Tibial artery (tissue), 4 donors: ENCODE results near the gene WNK1.

Experiments
- DNase-seq, 2 donors: peaks; one replicate each; pipeline ENCODE4 v3.0.0-alpha.2; 2019
- H3K27ac ChIP-seq, 2 donors: fragments of 200-600 bp; sonication (generic) in 1 of 2; 1 replicate in 1 of 2; 2 replicates in 1 of 2; pipeline ENCODE4 v1.5.1; 2018 to 2019; ENCODE audit warnings: mild to moderate bottlenecking in 1 of 2
- H3K27me3 ChIP-seq, 2 donors: fragments of 200-600 bp; sonication (generic) in 1 of 2; one replicate each; pipeline versions ENCODE4 v1.5.1 to v1.6.0; 2016 to 2019
- H3K36me3 ChIP-seq, 3 donors: fragments of 200-600 bp; sonication (generic) in 2 of 3; one replicate each; pipeline ENCODE4 v1.5.1; 2016 to 2019; ENCODE audit warnings: mild to moderate bottlenecking in 2 of 3
- H3K4me1 ChIP-seq, 4 donors: fragments of 200-600 bp; sonication (generic) in 2 of 4; 1 replicate in 3 of 4; 2 replicates in 1 of 4; pipeline ENCODE4 v1.5.1; 2016 to 2019
- H3K4me3 ChIP-seq, 2 donors: fragments of 200-600 bp; sonication (generic) in 1 of 2; 1 replicate in 1 of 2; 2 replicates in 1 of 2; pipeline ENCODE4 v1.5.1; 2018 to 2019; ENCODE audit warnings: mild to moderate bottlenecking in 2 of 2
- H3K9me3 ChIP-seq, 3 donors: fragments of 200-600 bp; sonication (generic) in 1 of 3; one replicate each; pipeline ENCODE4 v1.5.1; 2016 to 2019
- intact Hi-C: fragments of 100-400 bp; cut with DNase I; formaldehyde crosslinking; loops from one replicate; pipeline ENCODE4 v1.15.0; 2023; ENCODE audit warnings: low total_unique reads
- TF ChIP-seq, protein P1 (sequence below), 2 experiments: fragments of 200-600 bp in 1 of 2; fragments of 450-650 bp in 1 of 2; IDR thresholded peaks; one replicate each; pipeline ENCODE4 v1.5.1; 2017 to 2019; ENCODE audit warnings: antibody characterized with exemption in 2 of 2, mild to moderate bottlenecking in 1 of 2, moderate library complexity in 1 of 2

The WNK1 gene

DNA sequence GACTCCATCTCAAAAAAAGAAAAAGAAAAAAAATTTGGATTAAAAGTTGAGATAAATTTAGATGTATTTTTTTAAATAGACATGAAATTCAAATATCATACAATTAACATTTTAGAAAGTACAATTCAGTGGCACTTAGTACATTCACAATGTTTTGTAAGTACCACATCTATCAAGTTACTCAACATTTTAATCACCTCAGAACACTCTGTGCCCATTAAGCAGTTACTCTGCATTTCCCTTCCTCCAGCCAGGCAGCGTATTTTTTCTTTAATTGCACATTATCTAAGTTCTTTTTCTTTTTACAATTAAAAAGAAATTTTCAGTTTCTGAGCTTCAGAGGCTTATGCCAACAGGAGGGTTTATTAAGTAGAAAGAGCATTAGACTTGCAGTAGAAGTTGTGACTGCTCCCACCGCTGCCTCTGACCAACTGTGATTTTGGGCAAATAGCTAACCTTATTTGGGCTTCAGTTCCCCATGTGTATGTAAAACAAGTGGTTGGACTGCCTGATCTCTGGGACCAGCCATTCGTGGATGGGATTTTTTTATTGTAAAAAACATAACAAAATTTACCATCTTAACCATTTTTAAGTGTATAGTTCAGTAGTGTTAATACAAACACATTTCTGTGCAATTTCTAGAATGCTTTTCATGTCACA is 65.7 kb downstream of the WNK1 start:
- Histone ChIP-seq H3K27me3 (no peaks in the 10 kb centered on the region), H3K9me3 (peaks cover 0 to 3% (median 2%) of the 10 kb centered on the region in 3 donors), H3K4me1 (peaks cover 0 to 31% (median 15%) of the 10 kb centered on the region in 4 donors), H3K4me3 (no peak overlapping the region), H3K36me3 (no peaks in the 10 kb centered on the region), H3K27ac (peak overlapping the region; percentile 26 to 53)
- DNase-seq, result no peak
- intact Hi-C loops, result loop anchor here (5.0 to 10.0 kb wide), 2 partner anchors 63 to 274 kb away; partner anchors contain the start of gene WNK1
- TF ChIP-seq, protein P1, sequence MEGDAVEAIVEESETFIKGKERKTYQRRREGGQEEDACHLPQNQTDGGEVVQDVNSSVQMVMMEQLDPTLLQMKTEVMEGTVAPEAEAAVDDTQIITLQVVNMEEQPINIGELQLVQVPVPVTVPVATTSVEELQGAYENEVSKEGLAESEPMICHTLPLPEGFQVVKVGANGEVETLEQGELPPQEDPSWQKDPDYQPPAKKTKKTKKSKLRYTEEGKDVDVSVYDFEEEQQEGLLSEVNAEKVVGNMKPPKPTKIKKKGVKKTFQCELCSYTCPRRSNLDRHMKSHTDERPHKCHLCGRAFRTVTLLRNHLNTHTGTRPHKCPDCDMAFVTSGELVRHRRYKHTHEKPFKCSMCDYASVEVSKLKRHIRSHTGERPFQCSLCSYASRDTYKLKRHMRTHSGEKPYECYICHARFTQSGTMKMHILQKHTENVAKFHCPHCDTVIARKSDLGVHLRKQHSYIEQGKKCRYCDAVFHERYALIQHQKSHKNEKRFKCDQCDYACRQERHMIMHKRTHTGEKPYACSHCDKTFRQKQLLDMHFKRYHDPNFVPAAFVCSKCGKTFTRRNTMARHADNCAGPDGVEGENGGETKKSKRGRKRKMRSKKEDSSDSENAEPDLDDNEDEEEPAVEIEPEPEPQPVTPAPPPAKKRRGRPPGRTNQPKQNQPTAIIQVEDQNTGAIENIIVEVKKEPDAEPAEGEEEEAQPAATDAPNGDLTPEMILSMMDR (IDR thresholded peaks at IDR 0.05), result no peak

DNA sequence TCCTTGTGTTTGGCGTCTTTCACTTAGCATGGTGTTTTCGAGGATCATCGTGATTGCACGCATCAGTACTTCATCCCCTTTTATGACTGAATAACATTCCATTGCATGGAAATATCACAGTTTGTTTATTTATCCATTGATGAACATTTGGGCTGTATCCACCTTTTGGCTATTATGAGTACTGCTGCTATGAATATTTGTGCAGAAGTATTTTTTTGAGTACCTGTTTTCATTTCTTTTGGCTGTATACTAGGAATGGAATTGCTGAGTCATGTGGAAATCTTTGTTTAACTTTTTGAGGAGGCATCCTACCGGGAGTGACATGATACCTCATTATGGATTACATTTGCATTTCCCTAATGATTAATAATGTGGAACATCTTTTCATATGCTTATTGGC is 66.4 kb downstream of the WNK1 start:
- Histone ChIP-seq H3K9me3 (peaks cover 0 to 7% (median 5%) of the 10 kb centered on the region in 3 donors), H3K4me3 (no peak overlapping the region), H3K36me3 (no peaks in the 10 kb centered on the region), H3K4me1 (peaks cover 0 to 31% (median 15%) of the 10 kb centered on the region in 4 donors), H3K27me3 (no peaks in the 10 kb centered on the region), H3K27ac (peak overlapping the region; percentile 26 to 53)
- intact Hi-C loops, result loop anchor here (5.0 to 10.0 kb wide), 2 partner anchors 64 to 274 kb away; partner anchors contain the start of gene WNK1
- DNase-seq, result no peak
- TF ChIP-seq, protein P1 (IDR thresholded peaks at IDR 0.05), result peak in 1 of 2 experiments; percentile 30

DNA sequence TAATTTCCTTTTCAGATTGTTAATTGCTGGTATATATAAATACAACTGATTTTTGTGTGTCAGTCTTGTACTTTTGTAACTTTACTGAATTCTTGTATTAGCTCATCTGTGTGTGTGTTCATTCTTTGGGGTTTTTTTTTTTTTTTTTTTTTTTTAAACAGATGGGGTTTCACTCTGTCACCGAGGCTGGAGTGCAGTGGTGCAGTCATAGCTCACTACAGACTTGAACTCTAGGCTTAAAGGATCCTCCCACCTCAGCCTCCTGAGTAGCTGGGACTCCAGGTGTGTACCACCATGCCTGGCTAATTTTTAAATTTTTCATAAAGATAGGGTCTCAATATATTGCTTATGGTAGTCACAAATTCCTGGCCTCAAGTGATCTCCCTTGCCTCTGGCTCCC is 68.0 kb downstream of the WNK1 start:
- DNase-seq, result no peak
- peaks cover 0 to 28% (median 15%) of the 10 kb centered on the region in 4 donors for H3K4me1 ChIP-seq
- H3K9me3 ChIP-seq, result peaks cover 0 to 7% (median 5%) of the 10 kb centered on the region in 3 donors
- intact Hi-C loops, result loop anchor here (10.0 kb wide), 1 partner anchor 134 kb away; no protein-coding TSS in a partner anchor
- TF ChIP-seq, protein P1 (IDR thresholded peaks at IDR 0.05), result no peak
- no peaks in the 10 kb centered on the region for H3K27me3 ChIP-seq
- H3K36me3 ChIP-seq, result no peaks in the 10 kb centered on the region
- H3K4me3 ChIP-seq, result no peak overlapping the region
- no peak overlapping the region for H3K27ac ChIP-seq

DNA sequence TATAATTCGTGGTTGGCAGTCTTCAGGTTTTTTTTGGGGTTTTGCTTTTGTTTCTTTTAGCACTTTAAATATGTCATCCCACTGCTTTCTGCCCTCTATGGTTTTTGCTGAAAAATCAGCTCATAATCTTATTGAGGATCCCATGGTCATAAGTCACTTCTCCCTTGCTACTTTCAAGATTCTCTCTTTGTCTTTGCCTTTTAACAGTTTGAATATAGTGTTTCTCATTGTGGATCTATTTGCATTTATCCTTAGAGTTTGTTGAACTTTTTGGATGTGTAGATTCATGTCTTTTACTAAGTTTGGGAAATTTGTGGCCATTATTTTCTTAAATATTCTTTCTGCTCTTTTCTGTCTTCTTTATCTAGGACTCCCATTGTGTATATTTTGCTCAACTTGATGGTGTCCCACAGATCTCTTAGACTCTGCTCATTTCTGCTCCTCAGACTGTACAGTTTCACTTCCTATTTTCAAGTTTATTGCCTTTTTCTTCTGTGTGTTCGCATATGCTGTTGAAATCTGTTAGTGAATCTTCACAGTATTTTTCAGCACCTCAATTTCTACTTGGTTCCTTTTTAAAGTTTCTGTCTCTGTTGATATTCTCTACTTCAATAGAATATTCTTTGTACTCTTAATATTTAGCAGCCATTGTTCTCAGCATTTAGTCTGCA is 70.8 kb downstream of the WNK1 start:
- Histone ChIP-seq H3K27ac (no peak overlapping the region), H3K4me1 (peaks cover 0 to 33% (median 11%) of the 10 kb centered on the region in 4 donors), H3K27me3 (no peaks in the 10 kb centered on the region), H3K9me3 (peaks cover 0 to 7% (median 5%) of the 10 kb centered on the region in 3 donors), H3K36me3 (peaks cover 4 to 11% (median 10%) of the 10 kb centered on the region in 3 donors), H3K4me3 (no peak overlapping the region)
- TF ChIP-seq, protein P1 (IDR thresholded peaks at IDR 0.05), result no peak
- intact Hi-C loops, result loop anchor here (10.0 kb wide), 1 partner anchor 132 kb away; no protein-coding TSS in a partner anchor
- DNase-seq, result no peak

DNA sequence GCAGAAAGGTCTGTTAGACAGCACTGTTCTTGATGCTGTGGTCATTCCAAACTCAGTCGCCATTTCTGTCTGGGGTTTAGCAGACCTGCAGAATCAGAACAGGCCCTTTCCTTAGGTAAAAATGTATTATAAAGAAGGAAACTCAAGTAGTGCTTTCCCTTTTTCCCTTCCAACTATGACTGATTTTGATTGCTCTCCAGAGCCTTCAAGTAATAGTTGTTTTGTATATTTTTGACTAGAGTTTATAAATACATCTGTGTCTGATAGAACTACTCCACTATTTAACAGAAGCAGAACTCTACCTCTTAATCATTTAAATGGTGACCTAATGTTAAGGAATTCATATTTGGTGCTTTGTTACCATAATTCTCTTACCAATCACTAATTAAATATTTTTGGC is 74.0 kb downstream of the WNK1 start:
- no peak overlapping the region for H3K27ac ChIP-seq
- TF ChIP-seq, protein P1 (IDR thresholded peaks at IDR 0.05), result no peak
- DNase-seq, result no peak
- no peaks in the 10 kb centered on the region for H3K27me3 ChIP-seq
- intact Hi-C loops, result loop anchor here (10.0 kb wide), 1 partner anchor 128 kb away; no protein-coding TSS in a partner anchor
- no peak overlapping the region for H3K4me3 ChIP-seq
- peaks cover 0 to 7% (median 5%) of the 10 kb centered on the region in 3 donors for H3K9me3 ChIP-seq
- peaks cover 0 to 36% (median 11%) of the 10 kb centered on the region in 4 donors for H3K4me1 ChIP-seq
- peaks cover 4 to 29% (median 20%) of the 10 kb centered on the region in 3 donors for H3K36me3 ChIP-seq
